ENCODE measurements around the gene GJA4. TPM values are rescaled to one million over a fixed set of nuclear protein-coding genes. Genes with fewer than 3 reads are reported as not detected.
A peak's percentile ranks its signal among the peaks of the same experiment; 100 is the strongest.
"Not testable (repeated sequence)": the region's sequence is repeated elsewhere in the genome, so short reads cannot be mapped to it uniquely, and the experiment has no call there.

GJA4 gene
- total RNA-seq, 2 experiments from 2014 or later, result not detected

DNA sequence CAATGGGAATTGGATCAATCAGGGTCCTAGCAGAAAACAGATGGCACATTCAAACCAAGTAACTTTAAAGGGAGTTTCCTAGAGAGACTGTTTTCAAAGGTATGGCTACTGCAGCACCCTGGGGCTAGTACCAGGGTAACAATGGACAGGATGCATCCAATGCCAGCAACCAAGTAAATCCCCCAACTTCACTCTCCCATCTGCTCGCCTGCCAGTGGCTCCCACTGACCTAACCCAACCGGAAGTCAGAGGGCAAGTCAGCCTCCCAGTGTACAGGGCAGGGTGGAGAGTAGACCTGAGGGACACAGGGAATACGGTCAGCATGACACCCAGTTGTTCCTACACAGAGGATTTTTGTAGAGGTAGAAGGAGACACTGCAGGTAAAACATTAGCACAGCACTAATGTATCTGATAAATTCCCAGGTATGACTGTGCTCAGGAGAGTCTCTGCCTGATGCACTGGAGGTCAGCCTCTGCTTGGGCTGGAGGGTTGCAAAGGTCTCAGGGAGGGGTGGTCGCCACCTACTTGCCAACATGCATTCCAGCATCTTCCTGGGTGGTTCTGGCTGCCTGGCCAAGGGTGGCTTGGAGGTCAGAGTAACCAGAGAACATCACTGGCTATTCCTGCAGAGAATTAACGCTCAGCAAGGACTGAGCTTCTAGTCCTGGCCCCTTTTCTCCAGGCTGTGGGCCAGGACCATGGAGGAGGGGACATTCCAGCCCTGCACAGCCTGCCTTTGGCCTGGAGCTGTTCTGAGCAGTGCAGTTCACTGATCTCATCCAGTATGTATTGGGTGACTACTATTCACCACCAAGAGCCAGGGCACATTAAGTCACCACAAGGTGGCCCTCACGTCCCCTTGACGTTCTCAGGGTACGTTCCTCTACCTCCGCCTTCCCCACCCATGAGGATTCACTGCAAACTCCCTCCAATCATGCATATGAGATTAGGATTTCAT is 5.1 kb upstream of the GJA4 start:
- DNase-seq (no peak), ATAC-seq (ENCODE audit: low read depth) (no peak)
- no peak overlapping the region for H3K4me3 Mint-ChIP-seq
- POLR2A ChIA-PET, result no interaction called here
- peaks cover 6% of the 10 kb centered on the region for H3K4me1 Mint-ChIP-seq
- peaks cover 21% of the 10 kb centered on the region for H3K27me3 Mint-ChIP-seq
- no peaks in the 10 kb centered on the region for H3K36me3 Mint-ChIP-seq
- H3K27ac Mint-ChIP-seq, result no peak overlapping the region
- H3K9me3 Mint-ChIP-seq, result no peaks in the 10 kb centered on the region

GRCh38 chr1:34790985-34791384 is 1.8 kb upstream of the GJA4 start:
- peaks cover 6% of the 10 kb centered on the region for H3K4me1 Mint-ChIP-seq
- H3K4me3 Mint-ChIP-seq, result no peak overlapping the region
- no peak overlapping the region for H3K27ac Mint-ChIP-seq
- H3K9me3 Mint-ChIP-seq, result no peaks in the 10 kb centered on the region
- DNase-seq (no peak), ATAC-seq (ENCODE audit: low read depth) (no peak)
- H3K36me3 Mint-ChIP-seq, result no peaks in the 10 kb centered on the region
- H3K27me3 Mint-ChIP-seq, result peaks cover 18% of the 10 kb centered on the region
- POLR2A ChIA-PET, result no interaction called here

- Mint-ChIP-seq H3K27me3 (peaks cover 18% of the 10 kb centered on the region), H3K27ac (no peak overlapping the region), H3K9me3 (no peaks in the 10 kb centered on the region), H3K36me3 (no peaks in the 10 kb centered on the region), H3K4me3 (peak overlapping the region; percentile 58), H3K4me1 (peaks cover 2% of the 10 kb centered on the region)
- no peak for DNase-seq
- ATAC-seq (ENCODE audit: low read depth), result no peak
- POLR2A ChIA-PET, result no interaction called here
These were observed 375 bp upstream of the GJA4 start for GRCh38 chr1:34792424-34792823.

GRCh38 chr1:34794001-34794789 is 1.4 kb downstream of the GJA4 start:
- ATAC-seq (ENCODE audit: low read depth) (no peak), DNase-seq (no peak)
- peaks cover 18% of the 10 kb centered on the region for H3K27me3 Mint-ChIP-seq
- POLR2A ChIA-PET, result no interaction called here
- H3K4me1 Mint-ChIP-seq, result peaks cover 2% of the 10 kb centered on the region
- H3K9me3 Mint-ChIP-seq, result no peaks in the 10 kb centered on the region
- H3K36me3 Mint-ChIP-seq, result no peaks in the 10 kb centered on the region
- no peak overlapping the region for H3K27ac Mint-ChIP-seq
- H3K4me3 Mint-ChIP-seq, result no peak overlapping the region

- H3K27me3 Mint-ChIP-seq, result peaks cover 18% of the 10 kb centered on the region
- POLR2A ChIA-PET, result no interaction called here
- H3K4me1 Mint-ChIP-seq, result peaks cover 1% of the 10 kb centered on the region
- H3K36me3 Mint-ChIP-seq, result no peaks in the 10 kb centered on the region
- no peak overlapping the region for H3K4me3 Mint-ChIP-seq
- DNase-seq (no peak), ATAC-seq (ENCODE audit: low read depth) (no peak)
- H3K27ac Mint-ChIP-seq, result no peak overlapping the region
- H3K9me3 Mint-ChIP-seq, result no peaks in the 10 kb centered on the region
These were observed 2.0 kb downstream of the GJA4 start for GRCh38 chr1:34794790-34795180.

GRCh38 chr1:34795916-34796315 is 3.1 kb downstream of the GJA4 start:
- POLR2A ChIA-PET, result no interaction called here
- no peaks in the 10 kb centered on the region for H3K4me1 Mint-ChIP-seq
- H3K27ac Mint-ChIP-seq, result no peak overlapping the region
- DNase-seq, result no peak
- no peak for ATAC-seq (ENCODE audit: low read depth)
- no peaks in the 10 kb centered on the region for H3K36me3 Mint-ChIP-seq
- H3K27me3 Mint-ChIP-seq, result peaks cover 16% of the 10 kb centered on the region
- H3K9me3 Mint-ChIP-seq, result no peaks in the 10 kb centered on the region
- H3K4me3 Mint-ChIP-seq, result no peak overlapping the region

DNA sequence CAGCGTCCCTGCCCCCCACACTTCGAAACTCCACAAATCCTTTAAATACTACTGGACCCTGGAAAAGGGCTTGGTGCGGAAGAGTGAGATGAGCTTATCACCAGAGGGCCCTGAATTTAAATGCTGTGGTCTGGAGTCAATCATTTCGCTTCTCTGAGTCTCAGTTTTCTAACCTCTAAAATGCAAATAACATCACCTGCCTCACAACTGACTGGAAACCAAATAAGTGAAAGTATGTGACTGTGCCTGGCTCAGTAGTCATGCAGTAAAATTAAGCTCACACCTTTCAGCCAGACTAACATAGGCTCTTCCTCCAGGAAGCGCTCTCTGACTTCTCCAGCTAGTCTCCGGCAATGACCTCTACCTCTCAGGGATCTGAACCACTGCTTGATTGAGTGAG is 4.2 kb downstream of the GJA4 start:
- H3K27ac Mint-ChIP-seq, result no peak overlapping the region
- H3K36me3 Mint-ChIP-seq, result no peaks in the 10 kb centered on the region
- peaks cover 10% of the 10 kb centered on the region for H3K27me3 Mint-ChIP-seq
- POLR2A ChIA-PET, result no interaction called here
- H3K9me3 Mint-ChIP-seq, result no peaks in the 10 kb centered on the region
- ATAC-seq (ENCODE audit: low read depth), result no peak
- DNase-seq, result no peak
- H3K4me1 Mint-ChIP-seq, result no peaks in the 10 kb centered on the region
- H3K4me3 Mint-ChIP-seq, result no peak overlapping the region

DNA sequence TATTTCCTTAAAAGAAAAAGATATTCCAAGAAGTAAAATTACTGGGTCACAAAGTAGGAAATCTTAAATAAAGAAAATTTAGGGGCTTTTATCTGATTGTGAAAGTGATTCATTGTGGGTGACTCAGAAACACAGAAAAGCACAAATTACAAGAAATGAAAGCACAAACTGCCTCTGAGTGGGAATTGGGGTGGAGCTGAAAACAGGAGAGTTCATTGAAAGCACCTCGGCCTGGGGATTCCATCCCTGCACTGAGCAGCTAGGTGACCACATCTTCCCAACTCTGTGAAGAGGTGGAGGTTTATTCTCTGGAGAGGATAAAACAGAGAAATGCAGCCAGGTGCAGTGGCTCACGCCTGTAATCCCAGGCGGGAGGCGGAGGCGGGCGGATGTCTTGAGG is 7.4 kb downstream of the GJA4 start:
- no peaks in the 10 kb centered on the region for H3K36me3 Mint-ChIP-seq
- H3K4me1 Mint-ChIP-seq, result no peaks in the 10 kb centered on the region
- peaks cover 3% of the 10 kb centered on the region for H3K9me3 Mint-ChIP-seq
- H3K4me3 Mint-ChIP-seq, result no peak overlapping the region
- no peak overlapping the region for H3K27ac Mint-ChIP-seq
- DNase-seq (no peak), ATAC-seq (ENCODE audit: low read depth) (no peak)
- POLR2A ChIA-PET, result no interaction called here
- no peaks in the 10 kb centered on the region for H3K27me3 Mint-ChIP-seq

- no peak overlapping the region for H3K4me3 Mint-ChIP-seq
- POLR2A ChIA-PET, result no interaction called here
- H3K27ac Mint-ChIP-seq, result no peak overlapping the region
- ATAC-seq (ENCODE audit: low read depth), result no peak
- H3K27me3 Mint-ChIP-seq, result no peaks in the 10 kb centered on the region
- DNase-seq, result no peak
- H3K9me3 Mint-ChIP-seq, result peaks cover 3% of the 10 kb centered on the region
- no peaks in the 10 kb centered on the region for H3K4me1 Mint-ChIP-seq
- no peaks in the 10 kb centered on the region for H3K36me3 Mint-ChIP-seq
These were observed 11.0 kb downstream of the GJA4 start for GRCh38 chr1:34803770-34804169.

DNA sequence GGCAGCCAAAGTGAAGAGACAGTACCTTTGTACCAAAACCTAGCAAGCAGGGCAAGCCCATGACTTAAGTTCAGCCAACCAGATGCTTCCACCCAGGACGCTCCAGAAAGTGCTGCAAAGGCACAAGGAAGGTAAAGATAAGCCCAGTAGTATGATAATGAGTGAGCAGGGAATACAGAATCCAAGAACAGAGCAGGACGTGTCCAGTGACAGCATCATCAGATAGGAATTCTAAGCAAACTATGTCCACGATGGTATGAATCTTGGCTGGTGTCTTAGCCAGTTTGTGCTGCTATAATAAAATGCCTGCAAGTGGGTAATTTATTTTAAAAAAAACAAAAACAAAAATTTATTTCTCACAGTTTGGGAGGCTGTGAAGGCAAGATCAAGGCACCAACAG is 13.6 kb downstream of the GJA4 start:
- H3K4me1 Mint-ChIP-seq, result peaks cover 3% of the 10 kb centered on the region
- POLR2A ChIA-PET, result no interaction called here
- no peak for DNase-seq
- H3K27ac Mint-ChIP-seq, result no peak overlapping the region
- H3K9me3 Mint-ChIP-seq, result peaks cover 7% of the 10 kb centered on the region
- H3K27me3 Mint-ChIP-seq, result no peaks in the 10 kb centered on the region
- H3K4me3 Mint-ChIP-seq, result no peak overlapping the region
- ATAC-seq (ENCODE audit: low read depth), result no peak
- H3K36me3 Mint-ChIP-seq, result peaks cover 2% of the 10 kb centered on the region

GRCh38 chr1:34808051-34808810 is 15.4 kb downstream of the GJA4 start:
- Mint-ChIP-seq H3K4me1 (peaks cover 3% of the 10 kb centered on the region), H3K27me3 (no peaks in the 10 kb centered on the region), H3K4me3 (no peak overlapping the region), H3K27ac (no peak overlapping the region), H3K36me3 (peaks cover 5% of the 10 kb centered on the region), H3K9me3 (peaks cover 5% of the 10 kb centered on the region)
- ATAC-seq (ENCODE audit: low read depth), result no peak
- POLR2A ChIA-PET, result no interaction called here
- no peak for DNase-seq

DNA sequence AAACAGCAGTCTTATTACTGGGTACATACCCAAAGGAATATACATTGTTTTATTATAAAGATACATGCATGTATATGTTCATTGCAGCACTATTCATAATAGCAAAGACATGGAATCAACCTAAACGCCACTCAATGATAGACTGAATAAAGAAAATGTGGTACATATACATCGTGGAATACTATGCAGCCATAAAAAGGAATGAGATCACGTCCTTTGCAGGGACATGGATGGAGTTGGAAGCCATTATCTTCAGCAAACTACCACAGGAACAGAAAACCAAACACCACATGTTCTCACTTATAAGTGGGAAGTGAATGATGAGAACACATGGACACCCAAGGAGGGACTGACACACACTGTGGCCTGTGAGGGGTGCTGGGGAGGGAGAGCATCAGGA is 18.0 kb downstream of the GJA4 start:
- ATAC-seq (ENCODE audit: low read depth); DNase-seq; H3K36me3 Mint-ChIP-seq; H3K4me1 Mint-ChIP-seq; H3K27me3 Mint-ChIP-seq; H3K27ac Mint-ChIP-seq; H3K9me3 Mint-ChIP-seq; POLR2A ChIA-PET; H3K4me3 Mint-ChIP-seq: not testable (repeated sequence)

DNA sequence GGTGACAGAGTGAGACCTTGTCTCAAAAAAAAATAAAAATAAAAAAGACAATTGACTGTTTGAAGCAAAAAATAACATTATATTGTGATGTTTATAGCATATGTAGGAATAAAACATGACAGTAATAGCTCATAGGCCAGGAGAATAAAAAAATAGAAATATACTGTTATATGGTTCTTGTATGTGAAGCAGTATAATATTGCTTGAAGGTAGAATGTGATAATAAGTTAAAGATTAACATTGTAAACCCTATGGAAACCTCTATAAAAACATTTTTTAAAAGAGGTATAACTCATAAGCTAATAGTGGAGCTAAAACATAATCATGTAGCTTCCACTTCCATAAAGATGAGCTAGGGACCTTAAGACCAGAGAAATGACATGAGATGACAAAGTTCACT is 23.5 kb downstream of the GJA4 start:
- DNase-seq (no peak), ATAC-seq (ENCODE audit: low read depth) (no peak)
- H3K9me3 Mint-ChIP-seq, result no peaks in the 10 kb centered on the region
- H3K4me3 Mint-ChIP-seq, result no peak overlapping the region
- POLR2A ChIA-PET, result no interaction called here
- peaks cover 1% of the 10 kb centered on the region for H3K27me3 Mint-ChIP-seq
- H3K27ac Mint-ChIP-seq, result no peak overlapping the region
- H3K4me1 Mint-ChIP-seq, result peaks cover 2% of the 10 kb centered on the region
- H3K36me3 Mint-ChIP-seq, result peaks cover 3% of the 10 kb centered on the region
